GM18508 (cell line): Measurements from ENCODE around the gene SIRT2.

ENCODE experiments used
- ATAC-seq: cut with Tn5 transposase; IDR thresholded peaks from one replicate; pipeline ENCODE4 v1.9.1; 2021; ENCODE audit warnings: moderate number of reproducible peaks; ENCODE audit not compliant: insufficient read depth, unreplicated experiment

SIRT2 gene

DNA sequence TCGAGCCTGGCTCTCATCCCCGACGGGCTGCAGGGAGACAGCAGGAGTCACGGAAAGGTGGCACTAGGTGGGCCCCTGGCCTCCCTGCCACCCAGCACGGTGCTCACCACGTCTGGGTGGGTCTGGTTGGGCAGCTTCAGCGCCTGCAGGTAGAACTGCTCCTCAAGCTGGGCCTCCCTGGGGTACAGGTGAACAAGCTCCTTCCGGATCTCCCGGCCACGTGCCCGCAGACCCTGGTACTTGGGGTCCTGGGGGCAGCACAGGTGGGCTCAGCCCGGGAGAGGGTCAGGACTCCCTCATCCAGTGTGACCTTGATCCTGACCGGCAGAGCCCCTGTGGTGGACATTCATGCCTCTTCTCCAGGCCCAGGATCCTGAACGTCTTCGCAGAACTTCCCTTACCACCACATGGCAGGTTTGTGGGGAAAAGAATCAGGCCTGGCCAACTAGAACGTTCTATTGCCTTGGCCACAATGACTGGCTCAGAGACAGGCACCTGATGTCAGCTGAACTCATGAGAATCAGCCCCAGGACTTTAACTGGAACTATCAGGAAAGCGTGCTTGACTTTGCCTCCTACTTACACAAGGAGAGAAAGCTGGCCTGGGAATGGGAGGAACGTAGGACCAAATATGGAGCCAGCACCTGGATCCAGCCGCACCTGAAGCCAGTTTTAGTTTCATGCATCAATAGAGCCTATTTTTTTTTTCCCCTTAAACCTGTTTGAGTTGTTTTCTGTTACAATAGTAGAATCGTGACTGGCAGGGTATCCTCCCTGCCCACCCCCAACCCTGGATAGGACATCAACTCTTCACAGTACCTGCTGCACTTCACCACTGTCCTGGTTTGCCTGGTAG lies 22.2 kb upstream of the SIRT2 start:
- no peak for ATAC-seq

DNA sequence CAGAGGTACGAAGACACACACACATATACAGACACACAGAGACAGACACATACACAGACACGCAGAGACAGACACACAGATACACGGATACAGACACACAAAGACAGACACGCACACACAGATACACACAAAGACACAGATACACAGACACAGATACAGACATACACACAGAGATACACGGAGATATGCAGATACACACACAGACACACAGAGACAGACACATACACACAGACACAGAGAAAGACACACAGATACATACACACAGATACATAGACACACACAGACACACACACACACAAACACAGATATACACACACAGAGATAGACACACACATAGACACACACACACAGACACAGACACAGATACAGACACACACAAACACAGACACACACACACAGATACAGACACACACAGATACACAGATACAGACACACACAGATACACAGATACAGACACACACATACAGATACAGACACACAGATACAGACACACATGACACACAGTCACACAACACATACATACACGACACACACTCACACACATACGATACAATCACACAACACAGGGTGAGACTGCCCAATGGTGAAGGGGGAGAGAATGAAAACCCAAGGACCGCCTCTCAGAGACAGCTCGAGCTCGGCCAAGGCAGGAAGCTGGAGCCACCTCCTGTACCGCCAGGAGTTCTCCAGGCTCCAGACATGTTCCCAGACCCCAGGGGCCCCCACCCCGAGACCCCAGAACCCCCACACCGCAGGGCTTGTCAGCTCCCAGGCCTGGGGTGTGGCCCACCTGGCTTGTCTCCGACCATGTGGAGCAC lies 21.4 kb upstream of the SIRT2 start:
- ATAC-seq: no peak

DNA sequence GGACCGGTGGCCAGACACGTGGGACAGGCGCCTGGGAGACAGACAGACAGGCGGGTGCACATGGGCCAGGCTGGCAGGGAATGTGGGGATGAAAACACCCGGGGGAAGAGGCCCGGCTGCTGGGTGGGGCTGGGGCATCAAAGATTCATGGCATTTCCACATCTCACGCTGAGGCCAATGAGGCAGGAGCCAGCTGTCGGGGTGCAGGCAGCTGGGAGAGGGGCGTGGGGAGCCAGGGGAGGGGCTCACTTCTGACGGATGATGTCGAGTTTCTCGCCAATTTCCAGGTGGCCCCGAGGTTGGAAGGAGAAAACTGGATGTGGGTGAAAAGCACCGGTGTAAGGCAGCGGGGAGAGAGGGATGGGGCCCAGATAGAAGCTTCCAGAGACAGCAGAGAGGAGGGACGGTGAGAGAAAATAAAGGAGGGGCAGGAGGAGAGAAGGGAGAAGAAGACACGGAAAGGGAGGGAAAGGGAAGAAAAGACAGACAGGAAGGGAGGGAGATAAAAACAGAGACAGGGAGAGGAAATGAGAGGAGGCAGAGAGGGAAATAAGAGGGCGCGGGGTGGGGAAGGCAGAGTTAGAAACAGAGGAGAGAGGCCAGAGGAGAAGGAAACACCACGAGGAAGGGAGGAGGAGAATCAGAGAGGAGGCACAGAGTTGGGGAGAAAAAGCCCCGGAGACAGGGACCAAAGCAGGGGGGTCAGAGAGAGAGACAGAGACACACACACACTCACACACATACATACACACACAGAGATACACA lies 20.6 kb upstream of the SIRT2 start:
- no peak for ATAC-seq

DNA sequence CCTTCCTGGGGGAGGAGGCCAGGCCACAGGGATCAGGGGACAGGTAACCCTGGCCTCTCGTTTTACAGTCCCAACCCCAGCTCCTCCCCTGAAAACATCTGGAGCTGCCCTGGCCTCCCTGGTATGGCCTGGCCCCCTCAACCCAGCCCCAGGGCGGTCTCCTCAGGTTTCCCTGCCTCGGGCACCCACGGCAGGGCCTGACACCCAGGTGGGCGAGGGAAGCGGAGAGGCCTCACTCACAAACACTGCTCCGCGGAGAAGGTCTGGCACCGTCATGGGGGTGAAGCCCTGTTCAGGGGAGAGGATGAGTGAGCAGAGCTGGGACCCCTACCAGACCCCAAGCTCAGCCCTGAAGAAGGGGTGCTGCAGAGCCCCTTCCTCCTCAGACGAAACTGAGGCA lies 19.1 kb upstream of the SIRT2 start:
- no peak for ATAC-seq

DNA sequence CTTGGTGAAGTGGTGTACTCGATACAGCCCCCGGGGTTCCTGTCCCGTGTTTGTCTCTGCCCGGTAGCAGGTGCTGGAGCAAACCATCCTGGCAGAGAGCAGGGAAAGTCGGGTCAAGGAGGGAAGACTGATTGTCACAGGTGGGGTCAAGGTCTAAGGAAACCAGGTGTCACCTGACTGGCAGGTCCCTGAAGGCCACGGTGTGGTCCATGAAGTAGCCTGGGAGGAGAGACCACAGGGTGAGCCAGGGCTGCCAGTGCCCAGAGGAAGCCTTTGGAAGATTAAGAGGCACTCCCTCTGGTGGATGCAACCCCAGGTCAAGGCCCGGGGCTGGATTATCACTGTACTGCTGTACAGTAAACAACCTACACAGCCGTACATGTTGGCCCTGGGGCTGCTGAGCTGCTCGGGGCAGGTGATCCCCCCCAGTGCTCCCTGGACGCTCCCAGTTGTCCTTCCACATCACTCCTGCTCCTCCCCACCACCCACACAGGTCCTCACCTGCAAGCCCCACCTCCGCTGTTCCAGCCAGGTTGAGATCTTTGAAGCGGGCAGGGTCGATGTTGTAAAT lies 18.6 kb upstream of the SIRT2 start:
- no peak for ATAC-seq

DNA sequence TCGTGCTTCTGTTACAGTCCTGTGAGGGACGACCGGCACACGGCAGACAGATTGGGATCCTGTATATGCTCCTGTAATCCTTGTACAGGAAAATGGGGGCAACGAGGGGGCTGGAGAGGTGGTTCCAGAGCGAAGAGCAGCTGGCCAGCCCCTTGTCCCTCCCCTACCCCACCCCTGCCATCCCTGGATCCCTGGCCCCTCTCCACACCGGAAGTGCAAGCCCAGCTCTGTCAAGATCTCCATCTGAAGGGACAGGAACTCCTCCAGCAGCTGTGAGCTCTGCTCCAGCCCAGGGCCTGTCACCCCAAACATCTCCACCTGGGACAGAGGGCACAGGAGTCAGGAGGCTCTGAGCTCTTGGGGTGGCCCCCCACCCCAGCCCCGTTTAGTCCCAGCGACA lies 18.1 kb upstream of the SIRT2 start:
- ATAC-seq: no peak

DNA sequence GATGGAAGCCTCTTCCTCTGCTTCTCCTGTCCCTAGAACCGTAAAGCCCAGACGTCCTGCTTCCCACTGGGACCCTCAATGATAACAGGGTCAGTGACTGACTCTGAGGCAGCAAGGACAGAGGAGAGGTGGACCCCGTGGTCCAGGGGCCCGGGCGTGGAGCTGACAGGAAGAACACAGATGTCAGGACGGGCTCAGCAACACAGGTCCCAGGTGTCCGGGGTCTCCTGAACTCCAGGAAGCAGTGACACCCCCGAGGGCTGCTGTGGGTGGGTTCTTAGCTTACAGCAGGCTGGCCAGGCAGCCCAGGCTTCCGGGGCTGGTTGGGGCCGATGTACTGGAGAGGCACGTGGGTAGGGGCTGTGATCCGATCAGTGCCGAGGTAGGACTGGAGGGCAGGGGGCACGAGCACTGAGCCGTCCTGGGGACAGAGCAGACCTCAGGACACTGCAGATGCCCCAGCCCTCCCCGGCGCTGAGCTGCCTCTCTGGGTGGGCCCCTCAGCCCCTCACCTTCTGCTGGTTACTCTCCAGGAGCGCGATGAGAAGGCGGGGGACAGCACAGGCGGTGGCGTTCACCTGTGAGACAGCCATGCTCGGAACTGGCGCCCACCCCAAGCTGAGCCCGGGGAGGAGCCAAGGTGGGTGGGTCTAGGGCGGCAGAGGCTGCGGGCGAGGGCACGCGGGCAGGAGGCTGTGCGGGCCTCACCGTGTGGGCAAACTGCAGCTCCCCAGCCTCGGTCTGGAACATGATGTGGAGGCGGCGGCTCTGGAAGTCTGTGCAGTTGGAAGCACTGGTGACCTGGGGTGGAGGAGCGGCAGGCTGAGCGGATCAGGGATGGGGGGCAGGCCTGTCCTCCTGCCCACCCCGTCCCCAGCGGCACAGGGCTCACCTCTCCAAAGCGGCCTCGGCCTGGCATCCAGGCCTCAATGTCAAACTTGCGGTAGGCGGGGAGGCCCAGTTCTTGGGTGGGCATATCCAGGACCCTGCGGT lies 16.2 kb upstream of the SIRT2 start:
- no peak for ATAC-seq

DNA sequence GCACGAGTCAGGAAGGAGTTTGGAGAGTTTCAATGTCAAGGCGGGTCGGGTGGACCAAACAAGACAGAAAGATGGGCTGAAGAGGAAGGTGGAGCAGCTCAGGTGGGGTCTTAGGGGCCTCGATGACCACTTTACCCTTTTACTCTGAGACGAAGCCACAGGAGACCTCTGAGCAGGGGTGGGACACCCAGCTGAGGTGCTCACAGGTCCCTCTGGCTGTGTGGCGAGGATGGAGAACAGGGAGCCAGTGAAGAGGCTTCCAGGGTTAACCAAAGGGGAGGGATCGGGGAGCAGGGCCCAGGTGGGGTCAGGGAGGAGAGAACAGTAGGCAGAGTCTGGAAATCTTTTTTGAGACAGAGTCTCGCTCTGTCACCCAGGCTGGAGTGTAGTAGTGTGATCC lies 14.5 kb upstream of the SIRT2 start:
- no peak for ATAC-seq

DNA sequence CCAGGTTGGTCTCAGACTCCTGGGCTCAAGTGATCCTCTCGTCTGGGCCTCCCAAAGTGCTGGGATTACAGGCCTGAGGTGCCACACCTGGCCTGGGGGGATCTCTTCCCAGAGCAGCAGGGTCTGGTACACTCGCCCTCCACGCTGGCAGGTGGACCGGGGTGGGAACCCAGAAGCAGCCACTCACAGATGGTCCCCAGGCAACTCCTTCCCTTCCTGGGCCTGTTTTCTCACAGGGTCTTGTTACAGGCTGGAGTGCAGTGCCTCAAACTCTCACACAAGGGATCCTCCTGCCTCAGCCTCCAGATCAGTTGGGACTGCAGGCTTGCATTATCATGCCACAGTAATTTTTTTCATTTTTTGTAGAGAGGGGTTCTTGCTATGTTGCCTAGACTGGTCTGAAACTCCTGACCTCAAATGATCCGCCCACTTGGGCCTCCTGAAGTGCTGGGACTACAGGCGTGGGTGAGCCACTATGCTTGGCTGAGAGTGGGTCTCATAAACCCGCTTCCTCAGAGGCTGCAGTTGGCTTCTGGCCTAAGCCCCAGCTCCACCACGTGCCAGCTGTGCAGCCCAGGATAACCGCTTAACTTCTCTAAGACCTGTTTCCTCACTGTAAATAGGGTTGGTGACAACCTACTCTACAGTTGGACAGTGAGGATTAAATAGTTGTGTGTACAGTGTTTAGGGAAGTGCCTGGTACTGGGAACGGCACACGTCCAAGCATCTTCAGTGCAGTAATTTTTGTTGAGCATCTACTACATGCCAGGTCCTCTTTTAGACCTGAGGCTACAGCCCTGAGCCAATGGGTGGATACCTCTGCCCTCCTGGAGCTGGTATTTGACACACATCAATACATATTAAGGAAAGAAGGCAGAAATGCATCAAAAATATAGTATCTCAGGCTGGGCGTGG lies 13.4 kb upstream of the SIRT2 start:
- ATAC-seq: no peak

DNA sequence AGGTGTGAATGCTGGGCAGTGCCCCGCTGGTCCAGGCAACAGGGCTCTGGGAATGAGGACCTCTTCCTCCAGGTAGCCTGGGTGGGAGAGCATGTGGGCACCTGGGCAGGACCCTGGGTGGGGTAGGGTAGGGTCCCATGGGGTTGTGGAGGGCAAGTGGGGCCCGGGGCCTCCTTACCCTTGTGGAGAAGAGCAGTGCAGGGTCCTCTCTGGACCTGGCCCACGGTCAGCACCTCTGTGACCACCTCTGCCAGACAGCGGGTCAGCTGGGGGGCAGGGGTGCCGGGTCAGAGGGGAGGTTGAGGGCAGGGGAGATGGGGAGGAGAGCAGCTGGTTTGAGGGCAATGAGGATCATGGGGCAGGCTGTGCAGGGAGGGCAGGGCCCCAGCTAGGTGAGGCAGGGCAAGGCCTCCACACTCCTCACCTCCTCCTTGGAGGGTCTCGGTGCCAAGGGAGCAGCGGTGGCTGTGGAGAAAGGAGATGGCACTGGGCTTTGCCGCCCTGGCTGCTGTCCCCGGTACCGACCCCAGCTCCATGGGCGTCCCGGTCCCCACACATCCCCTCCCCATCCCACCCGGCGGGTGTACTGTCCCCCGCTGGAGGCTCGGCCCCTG lies 12.1 kb upstream of the SIRT2 start:
- no peak for ATAC-seq

DNA sequence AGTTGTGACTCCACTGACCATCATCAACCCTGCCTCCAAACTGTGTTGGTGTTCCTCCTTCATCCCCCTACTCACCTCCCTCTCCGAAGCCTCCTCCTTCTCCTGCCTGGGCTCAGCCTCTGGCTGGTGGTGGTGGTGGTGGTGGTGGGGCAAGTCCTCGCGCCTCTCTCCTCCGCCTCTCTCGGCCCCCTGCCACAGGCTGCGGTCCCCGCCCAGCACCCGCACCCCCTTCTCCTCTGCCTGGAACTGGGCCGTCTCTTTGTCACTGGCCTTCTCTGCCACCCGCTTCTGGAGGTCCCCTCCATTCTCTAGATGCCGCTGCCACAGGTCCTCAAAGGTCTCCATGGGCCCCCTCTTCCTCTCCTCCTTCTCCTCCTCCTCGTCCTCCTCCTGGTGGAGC lies 11.1 kb upstream of the SIRT2 start:
- ATAC-seq: no peak

DNA sequence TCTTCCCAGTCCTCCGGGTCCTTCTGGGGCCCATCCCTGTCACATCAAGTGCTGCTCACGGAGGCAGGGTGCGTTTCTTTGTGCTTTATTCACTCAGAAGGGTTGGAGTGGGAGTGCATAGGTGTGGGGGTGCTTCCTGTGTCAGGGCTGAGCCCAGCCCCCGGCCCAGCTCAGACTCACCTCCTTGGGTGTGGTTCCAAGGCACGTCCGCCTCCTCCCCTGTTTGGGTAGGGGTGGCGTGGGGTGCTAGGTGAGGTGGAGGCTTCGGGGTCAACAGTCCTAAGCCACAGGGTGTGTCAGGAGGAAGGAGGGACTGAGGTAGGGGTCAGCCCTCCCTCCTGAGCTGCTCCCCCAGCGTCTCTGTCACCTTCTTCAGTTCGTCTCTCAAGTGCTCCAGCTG lies 9.5 kb upstream of the SIRT2 start:
- ATAC-seq: no peak

DNA sequence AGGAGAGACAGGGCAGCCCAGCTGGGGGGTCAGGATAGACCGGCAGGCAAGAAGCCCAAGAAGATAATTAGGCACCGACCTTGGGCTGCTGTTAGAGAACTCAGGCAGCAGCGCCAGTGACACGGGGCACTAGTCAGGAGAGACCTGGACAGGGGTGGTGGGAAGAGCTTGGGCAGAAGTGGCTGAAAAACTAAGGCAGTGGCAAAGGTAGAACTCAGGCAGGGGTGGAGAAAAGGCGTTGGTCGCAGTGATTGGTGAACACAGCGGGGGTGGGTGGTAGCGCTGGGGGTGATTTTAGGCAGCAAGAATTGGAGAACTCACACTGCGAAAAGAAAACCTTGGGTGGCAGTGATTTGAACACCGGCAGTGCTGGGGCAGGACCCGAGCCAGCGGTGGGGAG lies 8.3 kb upstream of the SIRT2 start:
- ATAC-seq: no peak

DNA sequence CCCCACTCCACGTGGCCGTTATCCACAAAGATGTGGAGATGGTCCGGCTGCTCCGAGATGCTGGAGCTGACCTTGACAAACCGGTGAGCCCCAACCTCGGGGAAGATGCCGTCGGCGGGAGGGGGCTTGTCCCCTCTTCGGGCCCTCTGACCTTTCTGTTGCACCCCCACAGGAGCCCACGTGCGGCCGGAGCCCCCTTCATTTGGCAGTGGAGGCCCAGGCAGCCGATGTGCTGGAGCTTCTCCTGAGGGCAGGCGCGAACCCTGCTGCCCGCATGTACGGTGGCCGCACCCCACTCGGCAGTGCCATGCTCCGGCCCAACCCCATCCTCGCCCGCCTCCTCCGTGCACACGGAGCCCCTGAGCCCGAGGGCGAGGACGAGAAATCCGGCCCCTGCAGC lies 7.8 kb upstream of the SIRT2 start:
- ATAC-seq: no peak

DNA sequence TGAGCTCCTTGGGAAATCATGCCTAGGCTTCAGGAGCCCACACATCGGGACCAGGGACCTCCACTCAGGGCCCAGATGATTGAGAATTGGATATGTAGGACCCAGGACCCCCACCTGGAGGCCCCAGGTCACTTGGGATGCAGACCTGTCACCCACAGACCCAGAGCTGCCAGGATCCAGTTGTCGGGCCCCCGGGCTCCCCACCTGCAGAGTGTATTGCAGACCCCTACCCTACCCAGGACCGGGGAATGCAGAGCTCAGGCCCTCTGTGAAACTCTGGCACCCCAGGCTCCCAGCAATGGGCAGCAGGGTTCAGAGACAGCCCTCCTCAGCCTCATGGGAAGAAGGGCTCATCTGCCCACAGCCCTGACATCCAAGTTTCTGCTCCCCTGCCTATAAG lies 6.2 kb upstream of the SIRT2 start:
- no peak for ATAC-seq

DNA sequence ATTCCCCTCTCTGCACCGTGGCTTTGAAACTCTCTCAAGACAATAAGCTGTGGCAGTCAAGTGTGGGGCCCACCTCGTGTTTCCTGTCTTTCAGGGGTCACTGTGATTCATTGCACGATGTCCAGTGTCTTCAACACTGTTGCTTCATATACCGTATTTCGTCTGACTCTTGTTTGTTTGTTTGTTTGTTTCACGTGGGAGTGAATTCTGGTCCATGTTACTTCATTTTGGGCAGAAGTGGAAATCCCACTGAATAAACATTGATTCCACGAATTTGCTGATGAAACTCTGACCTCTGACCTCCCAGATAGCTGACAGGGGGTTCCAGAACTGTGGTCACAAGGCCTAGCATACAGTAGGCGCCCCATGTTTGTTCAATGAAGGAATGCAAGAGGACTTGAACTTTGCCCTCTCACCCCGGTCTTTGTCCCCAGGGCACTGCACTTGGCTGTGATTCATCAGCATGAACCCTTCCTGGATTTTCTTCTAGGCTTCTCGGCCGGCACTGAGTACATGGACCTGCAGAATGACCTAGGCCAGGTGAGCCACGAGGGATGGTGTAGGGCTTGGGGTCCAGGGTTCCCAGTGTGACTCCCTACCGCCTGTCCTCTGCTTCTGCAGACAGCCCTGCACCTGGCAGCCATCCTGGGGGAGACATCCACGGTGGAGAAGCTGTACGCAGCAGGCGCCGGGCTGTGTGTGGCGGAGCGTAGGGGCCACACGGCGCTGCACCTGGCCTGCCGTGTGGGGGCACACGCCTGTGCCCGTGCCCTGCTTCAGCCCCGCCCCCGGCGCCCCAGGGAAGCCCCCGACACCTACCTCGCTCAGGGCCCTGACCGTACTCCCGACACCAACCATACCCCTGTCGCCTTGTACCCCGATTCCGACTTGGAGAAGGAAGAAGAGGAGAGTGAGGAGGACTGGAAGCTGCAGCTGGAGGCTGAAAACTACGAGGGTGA lies 5.4 kb upstream of the SIRT2 start:
- ATAC-seq: no peak

DNA sequence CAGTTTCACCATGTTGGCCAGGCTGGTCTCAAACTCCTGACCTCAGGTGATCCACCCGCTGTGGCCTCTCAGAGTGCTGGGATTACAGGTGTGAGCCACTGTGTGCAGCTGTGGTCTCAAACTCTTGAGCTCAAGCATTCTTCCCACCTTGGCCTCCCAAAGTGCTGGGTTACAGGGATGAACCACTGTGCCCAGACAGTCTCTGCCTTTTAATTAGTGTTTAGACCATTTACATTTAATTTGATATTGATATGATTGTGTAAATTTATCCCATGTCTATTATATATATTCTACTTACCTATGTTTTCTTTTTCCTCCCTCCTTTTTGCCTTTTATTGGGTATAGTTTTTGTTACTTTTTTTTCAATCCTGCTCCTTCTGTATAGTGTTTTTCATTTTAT lies 2.3 kb upstream of the SIRT2 start:
- no peak for ATAC-seq
